Colonic mucosa (tissue), 4 donors: ENCODE measurements around the gene AKAP6. TPM values are rescaled to one million over a fixed set of nuclear protein-coding genes. Genes with fewer than 3 reads are reported as not detected.

Source experiments
- DNase-seq: peaks from one replicate; pipeline ENCODE4 v3.0.0-alpha.2; 2020
- H3K27ac ChIP-seq: fragments of 200-600 bp; one replicate; pipeline ENCODE4 v1.8.0; 2021
- H3K27me3 ChIP-seq: fragments of 200-600 bp; one replicate; pipeline ENCODE4 v1.8.0; 2021
- H3K36me3 ChIP-seq: fragments of 200-600 bp; one replicate; pipeline ENCODE4 v1.8.0; 2021
- H3K4me1 ChIP-seq: fragments of 200-600 bp; one replicate; pipeline ENCODE4 v1.8.0; 2021; ENCODE audit warnings: mild to moderate bottlenecking
- H3K4me3 ChIP-seq: fragments of 200-600 bp; one replicate; pipeline ENCODE4 v1.8.0; 2021
- H3K9ac ChIP-seq, 2 donors: one replicate each; pipeline ENCODE4 v1.7.0; 2013; ENCODE audit warnings: control low read depth in 2 of 2, low read depth in 2 of 2, low read length in 2 of 2
- H3K9me3 ChIP-seq: fragments of 200-600 bp; one replicate; pipeline ENCODE4 v1.8.0; 2021
- CTCF ChIP-seq: fragments of 200-600 bp; IDR thresholded peaks from one replicate; pipeline ENCODE4 v1.8.0; 2022; ENCODE audit warnings: antibody characterized with exemption, mild to moderate bottlenecking
- intact Hi-C: fragments of 100-400 bp; cut with DNase I; formaldehyde crosslinking; loops from one replicate; pipeline ENCODE4 v1.14.1; 2022
- total RNA-seq, 2 donors: library from RNA; stranded (reverse); fragmentation: NEBNext Ultra II Directional in 1 of 2; extraction: Animal tissue kit (Norgen Biotek cat#: 25700) in 1 of 2; gene quantifications; one replicate each; pipeline ENCODE4 v1.2.1, GENCODE V29; 2021
- donor health status: healthy.
- donor health status: DM: no; HTN: no; CAD: no.
- donor health status: DM: no; HTN: no; CAD: no.

The AKAP6 gene
- total RNA-seq, 2 donors from 2014 or later = 1.3 to 10.3 TPM

- intact Hi-C loops = no loop called here
- no peak for TF ChIP-seq CTCF
- Histone ChIP-seq H3K9ac (no peak overlapping the region), H3K4me3 (no peak overlapping the region), H3K27ac (no peak overlapping the region), H3K27me3 (no peaks in the 10 kb centered on the region), H3K36me3 (no peaks in the 10 kb centered on the region), H3K4me1 (no peaks in the 10 kb centered on the region), H3K9me3 (no peaks in the 10 kb centered on the region)
- DNase-seq = no peak
Observed at GRCh38 chr14:32821964-32822653, 493.0 kb downstream of the AKAP6 start.

GRCh38 chr14:32823706-32824105, 494.6 kb downstream of the AKAP6 start:
- H3K4me3 ChIP-seq = no peak overlapping the region
- intact Hi-C loops = no loop called here
- H3K9me3 ChIP-seq = no peaks in the 10 kb centered on the region
- no peaks in the 10 kb centered on the region for H3K4me1 ChIP-seq
- no peak for TF ChIP-seq CTCF
- no peak overlapping the region for H3K9ac ChIP-seq
- no peaks in the 10 kb centered on the region for H3K36me3 ChIP-seq
- DNase-seq = no peak
- no peak overlapping the region for H3K27ac ChIP-seq
- no peaks in the 10 kb centered on the region for H3K27me3 ChIP-seq

- no peak overlapping the region for H3K4me3 ChIP-seq
- TF ChIP-seq CTCF = no peak
- DNase-seq = no peak
- no peaks in the 10 kb centered on the region for H3K36me3 ChIP-seq
- intact Hi-C loops = no loop called here
- H3K4me1 ChIP-seq = no peaks in the 10 kb centered on the region
- H3K27ac ChIP-seq = no peak overlapping the region
- no peaks in the 10 kb centered on the region for H3K9me3 ChIP-seq
- no peaks in the 10 kb centered on the region for H3K27me3 ChIP-seq
- H3K9ac ChIP-seq = no peak overlapping the region
Observed at GRCh38 chr14:32824195-32824594, 495.1 kb downstream of the AKAP6 start.

- H3K27ac ChIP-seq = no peak overlapping the region
- no peak for TF ChIP-seq CTCF
- no peaks in the 10 kb centered on the region for H3K4me1 ChIP-seq
- no peaks in the 10 kb centered on the region for H3K27me3 ChIP-seq
- H3K9ac ChIP-seq = no peak overlapping the region
- no peaks in the 10 kb centered on the region for H3K36me3 ChIP-seq
- no peaks in the 10 kb centered on the region for H3K9me3 ChIP-seq
- intact Hi-C loops = no loop called here
- no peak for DNase-seq
- H3K4me3 ChIP-seq = no peak overlapping the region
Observed at GRCh38 chr14:32825058-32825457, 496.0 kb downstream of the AKAP6 start.

GRCh38 chr14:32826404-32827082, 497.4 kb downstream of the AKAP6 start:
- no peaks in the 10 kb centered on the region for H3K36me3 ChIP-seq
- H3K9ac ChIP-seq = no peak overlapping the region
- no peak overlapping the region for H3K4me3 ChIP-seq
- no peak for DNase-seq
- H3K27me3 ChIP-seq = no peaks in the 10 kb centered on the region
- no peak for TF ChIP-seq CTCF
- intact Hi-C loops = no loop called here
- H3K9me3 ChIP-seq = no peaks in the 10 kb centered on the region
- no peak overlapping the region for H3K27ac ChIP-seq
- H3K4me1 ChIP-seq = no peaks in the 10 kb centered on the region
